Ammon's horn (tissue), 1 donor: ENCODE data around the gene UTP14A.

Source experiments
- DNase-seq: peaks from one replicate; pipeline ENCODE4 v3.0.0-alpha.2; 2016; ENCODE audit warnings: low spot score

UTP14A gene

DNA sequence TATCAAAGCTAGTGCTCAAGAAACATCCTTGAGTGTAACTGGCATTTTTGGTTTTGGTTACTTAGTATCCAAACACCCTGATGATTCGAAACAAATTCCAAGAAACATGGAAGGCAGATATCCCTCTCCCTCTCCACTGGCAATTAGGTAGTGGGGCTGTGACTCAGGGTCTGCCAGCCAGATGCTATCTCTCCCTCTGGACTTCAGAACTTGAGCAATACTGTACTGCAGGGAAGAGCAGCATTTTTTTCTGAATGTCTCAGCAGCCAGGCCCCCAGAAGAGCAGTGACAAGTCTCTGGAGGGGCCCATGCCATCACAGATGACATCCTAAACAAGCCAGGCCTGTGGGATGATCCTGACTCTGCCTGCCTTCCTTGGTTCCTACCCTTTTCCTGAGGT is 39.2 kb downstream of the UTP14A start:
- no peak for DNase-seq

DNA sequence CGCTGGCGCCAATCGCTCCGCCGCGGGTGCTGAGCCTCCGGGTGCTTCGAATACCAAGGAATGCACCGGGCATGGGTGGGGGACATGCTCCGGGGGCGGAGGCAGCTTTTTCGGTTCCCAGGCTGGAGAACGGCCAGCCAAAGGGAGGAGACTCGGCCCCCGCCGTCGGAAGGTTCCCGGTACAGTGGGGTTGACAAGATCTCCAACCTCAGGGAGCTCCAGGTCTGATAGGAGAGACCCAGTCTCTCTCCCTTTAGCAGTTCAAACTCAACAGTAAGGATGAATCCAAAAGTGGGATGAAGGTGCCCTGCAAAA is 47.3 kb downstream of the UTP14A start:
- DNase-seq = no peak

DNA sequence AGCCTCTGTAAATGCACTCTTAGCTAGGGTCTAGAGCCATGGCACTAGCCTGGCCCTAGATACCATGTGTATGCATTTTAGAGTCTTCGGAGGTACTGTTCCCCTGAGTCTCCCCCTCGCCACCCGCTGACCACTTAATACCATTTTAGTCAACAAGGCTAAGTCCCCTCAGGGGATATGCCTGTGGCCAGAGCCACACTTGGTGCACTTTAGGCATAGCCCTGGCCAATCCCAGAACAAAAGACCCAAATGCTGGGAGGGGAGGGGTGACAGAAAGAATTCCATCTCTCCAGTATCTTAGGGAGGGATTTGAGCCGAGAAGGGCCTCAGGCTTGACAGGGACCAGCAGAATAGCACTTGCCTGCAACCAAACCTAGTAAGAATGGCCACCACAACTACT is 47.9 kb downstream of the UTP14A start:
- no peak for DNase-seq

DNA sequence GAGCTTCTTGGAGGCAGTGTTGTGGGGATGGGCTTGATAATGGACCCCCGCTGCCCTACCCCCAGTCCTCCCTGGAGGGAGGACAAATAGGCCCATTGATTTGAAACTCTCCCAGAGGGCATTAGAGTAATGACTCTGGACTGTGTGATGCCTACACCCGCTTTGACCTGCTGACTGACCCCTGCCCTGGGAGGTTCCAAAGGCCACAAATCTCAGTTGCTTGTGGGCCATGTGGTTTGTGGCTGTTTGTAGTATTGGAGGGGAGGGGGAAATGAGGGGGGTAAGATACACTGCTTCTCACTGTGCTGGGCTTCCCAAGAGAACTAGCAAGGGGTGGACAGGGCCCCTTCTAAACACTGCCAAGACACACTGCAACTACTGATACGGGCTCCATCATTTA is 48.8 kb downstream of the UTP14A start:
- DNase-seq = no peak

DNA sequence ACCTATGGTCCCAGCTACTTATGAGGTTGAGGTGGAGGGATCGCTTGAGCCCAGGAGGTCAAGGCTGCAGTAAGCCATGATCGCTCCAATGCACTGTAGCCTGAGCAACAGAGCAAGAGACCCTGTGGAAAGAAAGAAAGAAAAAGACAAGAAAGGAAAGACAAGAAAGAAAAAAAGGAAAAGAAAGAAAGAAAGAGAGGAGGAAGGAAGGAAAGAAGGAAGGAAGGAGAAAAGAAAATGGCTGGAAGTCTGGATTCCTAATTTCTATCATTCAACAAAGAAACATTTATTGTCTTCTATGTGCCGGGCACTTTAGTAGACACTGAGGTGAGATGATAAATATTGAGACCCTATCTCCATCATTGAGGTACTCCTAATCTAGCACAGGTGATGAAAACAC is 49.7 kb downstream of the UTP14A start:
- DNase-seq = no peak

DNA sequence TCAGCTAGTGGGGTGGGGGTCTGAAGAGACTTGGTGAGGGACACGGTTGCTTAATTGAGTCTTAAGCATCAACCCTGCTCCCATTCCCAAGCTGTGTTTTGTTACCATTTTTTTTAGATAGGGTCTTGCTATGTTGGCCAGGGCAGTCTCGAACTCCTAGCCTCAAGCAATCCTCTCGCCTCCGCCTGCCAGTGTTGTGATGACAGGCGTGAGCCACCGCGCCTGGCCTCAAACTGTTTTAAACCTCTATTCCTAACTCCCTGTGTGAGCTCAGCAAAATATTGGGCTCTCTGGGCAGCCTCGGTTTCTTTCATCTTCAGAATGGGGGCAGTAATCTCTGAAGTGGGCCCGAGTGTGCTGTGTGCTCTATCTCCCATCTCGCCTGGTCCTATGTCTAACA is 50.2 kb downstream of the UTP14A start:
- DNase-seq = no peak

DNA sequence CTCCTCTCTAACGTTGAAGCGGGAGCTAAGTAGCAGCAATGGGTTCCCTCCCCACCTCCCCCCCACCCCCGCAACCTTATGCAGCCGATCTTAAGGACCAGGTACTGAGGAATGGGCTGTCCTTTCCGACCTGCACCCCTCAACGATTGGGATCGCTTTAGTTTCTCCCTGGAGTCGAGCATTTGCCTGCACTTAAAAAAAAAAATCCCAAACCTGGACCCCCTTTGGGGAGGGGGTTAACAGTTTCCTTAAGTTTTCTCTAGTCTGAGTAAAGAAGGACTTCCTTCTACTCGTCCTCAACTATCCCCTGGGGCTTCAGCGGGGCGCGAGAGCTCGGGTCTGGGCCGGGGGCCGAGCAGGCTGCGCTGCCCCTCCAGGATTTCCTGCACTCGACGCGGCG is 50.8 kb downstream of the UTP14A start:
- DNase-seq = no peak

DNA sequence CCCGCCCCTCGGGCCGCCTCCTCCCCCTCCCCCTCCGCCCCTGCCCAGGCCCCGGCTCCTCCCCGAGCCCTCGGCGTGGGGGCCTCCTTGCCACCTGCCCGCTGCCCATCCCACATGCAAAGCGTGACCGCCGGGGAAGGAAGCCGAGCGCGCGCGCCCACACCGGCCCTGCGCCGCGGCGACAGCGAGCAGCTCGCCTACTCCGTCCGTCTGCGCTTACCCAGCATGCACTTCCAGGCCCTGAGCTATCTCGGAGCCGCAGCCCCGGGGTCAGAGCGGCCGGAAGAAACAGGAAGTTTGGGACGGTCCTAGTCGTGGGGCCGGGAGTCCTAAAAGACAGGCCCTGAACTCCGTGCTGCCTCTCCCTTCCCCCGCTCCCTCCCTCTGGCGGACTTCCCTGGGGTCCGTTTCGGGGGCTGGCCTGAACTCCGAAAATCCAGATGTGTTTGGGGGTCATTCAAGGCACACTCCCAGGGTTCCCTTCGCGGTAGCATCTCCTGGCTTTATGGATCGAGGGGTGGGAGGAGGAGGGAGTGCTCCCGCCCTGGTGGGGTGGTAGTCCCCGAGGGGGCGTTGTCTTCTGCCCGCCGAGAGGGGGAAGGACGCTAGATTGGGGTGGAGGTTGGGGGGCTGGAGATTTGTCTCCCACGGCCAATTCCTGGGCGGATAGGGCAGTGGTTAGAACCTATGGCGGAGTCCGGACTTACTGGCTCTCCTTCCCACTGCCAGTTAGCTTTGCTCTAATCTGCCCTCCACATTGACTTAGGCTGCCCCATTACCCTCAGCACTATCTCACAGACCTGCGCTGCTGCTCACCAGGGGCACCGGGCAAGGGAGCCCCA is 51.5 kb downstream of the UTP14A start:
- peak; percentile 35 for DNase-seq

DNA sequence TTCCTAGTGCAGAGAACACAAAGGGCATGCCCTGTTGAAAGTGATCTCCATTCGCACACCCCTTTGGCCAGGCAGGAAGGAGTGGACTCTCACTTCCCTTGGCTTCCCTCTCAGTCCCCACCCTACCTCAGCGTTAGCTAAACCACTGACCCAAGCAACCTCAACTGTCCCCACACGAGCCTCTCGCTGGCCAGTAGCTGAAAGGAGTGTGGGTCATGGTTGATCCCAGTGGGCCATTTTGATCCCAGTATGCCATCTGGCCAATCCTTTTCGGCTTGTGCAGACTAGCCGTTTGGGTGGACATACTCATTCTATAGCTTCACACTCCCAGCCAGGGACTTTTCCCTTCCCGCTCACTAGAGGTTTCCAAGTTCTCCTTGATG is 52.1 kb downstream of the UTP14A start:
- DNase-seq = peak; percentile 3

DNA sequence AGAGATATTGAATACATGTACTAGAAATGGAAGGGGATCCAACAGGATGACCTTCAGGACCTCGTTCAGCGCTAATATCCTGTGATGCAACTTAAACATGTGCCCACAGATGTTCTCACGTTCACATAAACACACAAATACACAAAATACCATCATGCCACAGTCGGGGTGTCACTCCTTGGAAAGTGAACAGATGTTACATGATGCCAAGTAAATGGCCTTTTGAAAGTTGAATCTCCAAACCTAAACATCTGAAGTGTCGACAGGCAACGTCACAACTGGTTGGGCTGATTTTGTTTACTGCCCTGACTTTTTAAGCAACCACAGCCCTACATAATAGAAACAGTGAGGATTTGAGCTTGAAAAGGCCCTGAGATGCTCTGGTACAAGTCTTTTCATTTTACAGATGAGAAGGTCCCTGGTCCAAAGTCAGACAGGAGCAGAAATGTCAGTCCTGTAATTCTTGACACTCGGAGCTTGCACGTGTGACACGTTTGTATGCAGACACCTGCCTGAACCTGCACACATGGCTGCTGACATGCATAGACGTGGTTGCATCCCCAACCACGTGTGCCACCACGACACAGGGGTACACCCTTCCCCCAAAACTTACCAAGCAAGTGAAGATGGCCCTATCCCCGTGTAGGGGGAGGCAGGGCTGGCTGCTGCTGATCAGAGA is 53.0 kb downstream of the UTP14A start:
- no peak for DNase-seq

DNA sequence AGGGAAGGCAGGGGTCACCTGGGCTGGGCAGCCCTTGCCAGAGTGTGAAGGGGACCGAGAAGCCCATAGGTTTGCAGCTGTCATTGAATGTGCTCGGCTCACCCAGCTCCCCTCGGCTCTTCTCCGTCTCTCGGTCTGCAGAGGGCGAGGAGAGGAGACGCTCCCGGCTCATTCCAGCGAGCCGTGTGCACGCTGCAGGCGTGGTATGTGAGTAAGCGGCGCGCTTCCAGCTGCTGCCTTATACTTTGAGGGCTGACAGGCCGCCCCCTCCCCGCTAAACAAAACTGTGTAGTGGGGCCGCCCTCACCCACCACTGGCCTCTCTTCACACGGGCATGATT is 53.5 kb downstream of the UTP14A start:
- DNase-seq = no peak

DNA sequence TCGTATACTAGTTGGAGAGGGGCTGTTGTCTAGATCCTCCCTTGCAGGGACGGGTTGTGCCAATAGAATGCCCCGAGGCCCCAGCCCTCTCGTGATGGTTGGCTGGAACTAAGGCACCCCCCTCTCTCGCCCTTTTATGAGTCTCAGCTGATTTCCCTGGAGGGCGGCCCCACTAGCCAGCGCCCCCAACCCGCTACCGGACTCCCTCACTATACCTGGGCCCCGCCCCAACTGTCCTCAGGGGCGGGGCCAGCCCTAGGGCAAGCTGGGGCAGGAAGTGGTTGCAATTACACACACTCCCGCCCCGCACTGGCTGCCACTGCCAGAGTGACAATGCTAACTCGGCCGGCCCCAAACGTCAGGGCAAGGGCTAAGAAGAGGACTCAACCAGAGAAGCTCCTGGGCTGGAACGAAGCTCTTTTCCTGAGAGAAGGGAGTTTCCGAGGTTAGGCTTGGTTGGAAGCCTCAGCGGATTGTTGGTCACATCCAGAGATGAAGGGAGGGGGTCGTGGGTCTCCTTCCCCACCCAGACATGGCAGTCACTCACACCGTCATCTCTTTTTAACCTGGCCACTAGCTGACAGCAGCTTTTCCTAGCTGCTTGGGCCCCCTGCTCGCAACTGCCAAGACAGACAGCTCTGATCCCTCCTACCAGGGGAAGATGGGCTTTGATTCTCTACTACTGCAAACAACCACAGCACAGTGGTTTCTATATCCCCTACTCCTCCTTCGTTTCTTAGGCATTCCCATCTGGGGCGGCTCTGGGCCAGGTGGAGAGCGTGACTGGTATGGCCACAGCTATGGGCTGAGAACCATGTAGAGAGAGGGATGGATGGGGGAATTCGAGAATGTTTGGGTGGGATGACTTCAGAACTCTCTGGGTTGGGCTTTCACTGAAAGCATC is 55.5 kb downstream of the UTP14A start:
- DNase-seq = peak; percentile 6

DNA sequence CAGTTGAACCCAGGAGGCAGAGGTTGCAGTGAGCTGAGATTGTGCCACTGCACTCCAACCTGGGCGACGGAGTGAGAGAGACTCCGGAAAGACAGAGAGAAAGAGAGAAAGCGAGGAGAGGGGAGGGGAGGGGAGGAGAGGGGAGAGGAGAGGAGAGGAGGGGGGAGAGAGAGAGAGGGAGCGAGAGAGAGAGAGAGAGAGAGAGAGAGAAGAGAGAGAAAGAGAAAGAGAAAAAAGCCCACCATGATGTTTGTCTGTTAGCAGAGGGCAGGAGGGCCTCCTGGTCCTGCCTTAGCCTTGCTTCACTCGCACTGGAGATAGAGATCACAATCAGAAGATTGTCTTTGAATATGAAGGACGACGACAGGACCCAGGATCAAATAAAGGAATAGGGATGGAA is 57.8 kb downstream of the UTP14A start:
- DNase-seq = no peak

DNA sequence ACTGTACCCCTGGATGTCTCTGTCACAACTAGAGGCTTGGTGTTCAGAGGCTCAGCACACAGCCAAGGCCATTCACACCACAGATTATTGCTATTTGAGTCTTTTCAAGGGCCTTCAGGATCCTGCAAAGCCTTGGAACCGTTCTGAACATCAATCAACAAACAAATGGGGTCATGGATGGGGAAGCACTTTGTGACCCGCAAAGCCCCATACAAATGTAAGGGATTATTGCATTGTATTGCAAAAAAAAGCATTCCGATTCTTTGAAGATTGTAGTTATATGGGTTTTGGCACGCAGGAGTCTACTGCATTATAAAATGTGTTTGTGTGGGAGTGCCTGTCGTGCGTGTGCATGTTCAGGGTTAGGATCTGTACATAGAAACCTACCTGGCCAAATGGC is 59.2 kb downstream of the UTP14A start:
- no peak for DNase-seq

DNA sequence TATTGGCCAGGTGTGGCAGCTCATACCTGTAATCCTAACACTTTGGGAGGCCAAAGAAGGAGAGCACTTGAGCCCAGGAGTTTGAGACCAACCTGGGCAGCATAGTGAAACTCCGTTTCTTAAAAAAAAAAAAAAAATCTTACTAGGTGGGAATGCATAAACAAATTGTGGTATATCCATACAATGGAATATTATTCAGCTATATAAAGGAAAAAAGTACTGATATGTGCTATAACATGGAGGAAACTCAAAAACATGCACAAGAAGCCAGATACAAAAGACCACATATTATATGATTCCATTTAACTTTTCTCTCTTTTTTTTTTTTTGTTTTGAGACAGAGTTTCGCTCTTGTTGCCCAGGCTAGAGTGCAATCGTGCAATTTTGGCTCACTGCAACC is 63.0 kb downstream of the UTP14A start:
- DNase-seq = no peak

DNA sequence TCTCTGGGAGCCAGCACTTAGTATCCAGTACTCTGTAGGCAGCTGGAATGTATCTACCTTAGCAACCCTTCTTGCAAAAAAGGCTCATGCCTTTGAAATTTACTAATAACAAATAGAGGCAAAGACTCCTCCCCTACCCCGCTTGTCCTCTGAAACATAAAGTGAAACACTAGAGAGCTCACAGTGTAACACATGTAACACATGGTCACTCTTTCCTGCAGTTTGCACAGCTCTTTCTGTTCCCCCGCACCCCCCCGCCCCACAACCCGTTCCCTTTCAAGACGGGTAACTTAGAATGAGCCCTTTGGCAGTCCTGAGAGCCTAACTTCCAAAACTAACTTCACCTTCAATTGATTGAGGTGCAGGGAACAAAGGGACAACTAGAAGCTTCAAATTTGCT is 70.5 kb downstream of the UTP14A start:
- no peak for DNase-seq
